SK-N-SH treated with all-trans-retinoic acid at 6 μM for 48 hours (cell line): Measurements from ENCODE around the gene PDIA3.

Source experiments
- ATAC-seq: fragments of 200-7000 bp; cut with Tn5 transposase; 3 replicates; pipeline ENCODE4 v1.9.1; 2020; ENCODE audit warnings: mild to moderate bottlenecking, moderate library complexity
- ARNTL ChIP-seq: fragments of 450-650 bp; formaldehyde crosslinking; IDR thresholded peaks from 2 replicates; pipeline ENCODE4 v1.5.0; 2020; ENCODE audit warnings: low read depth, mild to moderate bottlenecking, moderate library complexity, borderline replicate concordance
- CREB5 ChIP-seq: fragments of 250-450 bp; sonication (Bioruptor Pico); IDR thresholded peaks from 2 replicates; pipeline ENCODE4 v1.5.1; 2020; ENCODE audit warnings: low read depth, mild to moderate bottlenecking, moderate library complexity
- CSDC2 ChIP-seq: fragments of 250-450 bp; sonication (Bioruptor Pico); IDR thresholded peaks from 2 replicates; pipeline ENCODE4 v1.5.0; 2020; ENCODE audit warnings: mild to moderate bottlenecking, moderate library complexity
- CSRNP3 ChIP-seq: fragments of 250-450 bp; sonication (Bioruptor Pico); IDR thresholded peaks from 2 replicates; pipeline ENCODE4 v1.5.1; 2021; ENCODE audit warnings: mild to moderate bottlenecking, moderate library complexity
- ESRRG ChIP-seq: fragments of 250-450 bp; sonication (Bioruptor Pico); IDR thresholded peaks from 2 replicates; pipeline ENCODE4 v1.6.1; 2021; ENCODE audit warnings: mild to moderate bottlenecking
- OSR1 ChIP-seq: fragments of 250-450 bp; sonication (Bioruptor Pico); IDR thresholded peaks from 2 replicates; pipeline ENCODE4 v1.8.0; 2022; ENCODE audit warnings: moderate library complexity, mild to moderate bottlenecking, inconsistent platforms
- PATZ1 ChIP-seq: fragments of 250-450 bp; sonication (Bioruptor Pico); IDR thresholded peaks from 2 replicates; pipeline ENCODE4 v1.8.0; 2020; ENCODE audit warnings: mild to moderate bottlenecking, moderate library complexity, borderline replicate concordance
- POU6F1 ChIP-seq: fragments of 250-450 bp; sonication (Bioruptor Pico); IDR thresholded peaks from 2 replicates; pipeline ENCODE4 v1.8.0; 2021; ENCODE audit warnings: low read depth, mild to moderate bottlenecking, moderate library complexity, borderline replicate concordance
- RARB ChIP-seq: fragments of 250-450 bp; sonication (Bioruptor Pico); IDR thresholded peaks from 2 replicates; pipeline ENCODE4 v1.8.0; 2021; ENCODE audit warnings: mild to moderate bottlenecking, moderate library complexity
- SNAI2 ChIP-seq: fragments of 250-450 bp; sonication (Bioruptor Pico); IDR thresholded peaks from 2 replicates; pipeline ENCODE4 v1.5.0; 2020; ENCODE audit warnings: mild to moderate bottlenecking, moderate library complexity
- TSHZ2 ChIP-seq: fragments of 250-450 bp; sonication (Bioruptor Pico); IDR thresholded peaks from 2 replicates; pipeline ENCODE4 v1.5.0; 2020; ENCODE audit warnings: mild to moderate bottlenecking, moderate library complexity
- ZFP3 ChIP-seq: fragments of 250-450 bp; sonication (Bioruptor Pico); IDR thresholded peaks from 2 replicates; pipeline ENCODE4 v1.5.0; 2020; ENCODE audit warnings: mild to moderate bottlenecking, moderate library complexity
- ZFP30 ChIP-seq: fragments of 450-650 bp; formaldehyde crosslinking; IDR thresholded peaks from 2 replicates; pipeline ENCODE4 v1.5.0; 2022; ENCODE audit warnings: mild to moderate bottlenecking, moderate library complexity
- ZNF70 ChIP-seq: fragments of 450-650 bp; formaldehyde crosslinking; IDR thresholded peaks from 2 replicates; pipeline ENCODE4 v1.5.0; 2020; ENCODE audit warnings: mild to moderate bottlenecking, moderate library complexity
- ZNF8 ChIP-seq: fragments of 450-650 bp; formaldehyde crosslinking; IDR thresholded peaks from 2 replicates; pipeline ENCODE4 v1.5.0; 2020; ENCODE audit warnings: mild to moderate bottlenecking, moderate library complexity

PDIA3 gene

GRCh38 chr15:43793647-43794046 lies 47.4 kb downstream of the PDIA3 start:
- ATAC-seq, result no peak
- TF ChIP-seq PATZ1 (CRISPR knock-in tag) (no peak), POU6F1 (CRISPR knock-in tag) (no peak), CSDC2 (CRISPR knock-in tag) (no peak), ZNF70 (no peak), ESRRG (no peak), RARB (CRISPR knock-in tag) (no peak), ZNF8 (no peak), TSHZ2 (CRISPR knock-in tag) (no peak), ZFP3 (no peak), OSR1 (no peak), SNAI2 (CRISPR knock-in tag) (no peak), ZFP30 (CRISPR knock-in tag) (no peak)

- TF ChIP-seq CSRNP3 (CRISPR knock-in tag), result no peak
- TF ChIP-seq ESRRG, result no peak
- TF ChIP-seq ARNTL (CRISPR knock-in tag), result no peak
- TF ChIP-seq ZFP3, result no peak
- TF ChIP-seq TSHZ2 (CRISPR knock-in tag), result no peak
- TF ChIP-seq PATZ1 (CRISPR knock-in tag), result no peak
- TF ChIP-seq CREB5 (CRISPR knock-in tag), result no peak
- no peak for TF ChIP-seq RARB (CRISPR knock-in tag)
- ATAC-seq, result no peak; the same call in 2 of the 3 replicates
Observed at GRCh38 chr15:43794269-43795037, 48.2 kb downstream of the PDIA3 start.
